Left renal cortex interstitium (tissue), 4 donors: ENCODE results near the gene TBC1D28. TPM values are rescaled to one million over a fixed set of nuclear protein-coding genes. Genes with fewer than 3 reads are reported as not detected.
"Not testable (repeated sequence)": the region's sequence is repeated elsewhere in the genome, so short reads cannot be mapped to it uniquely, and the experiment has no call there.

Experiments used
- DNase-seq, 4 donors: peaks; one replicate each; pipeline ENCODE4 v3.0.0-alpha.2; 2013; ENCODE audit warnings: low read depth in 4 of 4, low spot score in 2 of 4, missing footprints in 1 of 4
- polyA plus RNA-seq, 4 donors: library from polyadenylated mRNA; unstranded; fragments of 120-200 nt; gene quantifications; one replicate each; pipeline ENCODE4 v1.2.1, GENCODE V29; 2013; ENCODE audit not compliant: insufficient read length in 4 of 4

Gene TBC1D28
- polyA plus RNA-seq, 4 donors = not detected

- DNase-seq = not testable (repeated sequence)
Measured at GRCh38 chr17:18624862-18625501, 19.2 kb downstream of the TBC1D28 start.

- not testable (repeated sequence) for DNase-seq
Measured at GRCh38 chr17:18617613-18618012, 26.6 kb downstream of the TBC1D28 start.

GRCh38 chr17:18613016-18613415 is 31.2 kb downstream of the TBC1D28 start:
- not testable (repeated sequence) for DNase-seq

- DNase-seq = not testable (repeated sequence)
Measured at GRCh38 chr17:18593138-18593537, 51.1 kb downstream of the TBC1D28 start.

Other genes with a start within 250 kb of the TBC1D28 start
- gene LGALS9C, start 167.6 kb downstream of the TBC1D28 start, polyA plus RNA-seq = not detected
- 1 to 10 TPM; 3.8 to 8.1 (median 4.7) TPM for gene FOXO3B, start 37.9 kb upstream of the TBC1D28 start, polyA plus RNA-seq
- 1 to 10 TPM in 1 of 4 donors, under 1 TPM in 3; 0.33 to 1.0 (median 0.83) TPM for gene FBXW10, start 99.7 kb upstream of the TBC1D28 start, polyA plus RNA-seq
- gene TVP23B, start 136.8 kb upstream of the TBC1D28 start, polyA plus RNA-seq = 10 to 100 TPM; 42.7 to 56.1 (median 48.8) TPM
- 10 to 100 TPM; 54.2 to 66.9 (median 57.3) TPM for gene PRPSAP2, start 213.7 kb upstream of the TBC1D28 start, polyA plus RNA-seq